ENCODE measurements around the gene ALK.

ALK gene

DNA sequence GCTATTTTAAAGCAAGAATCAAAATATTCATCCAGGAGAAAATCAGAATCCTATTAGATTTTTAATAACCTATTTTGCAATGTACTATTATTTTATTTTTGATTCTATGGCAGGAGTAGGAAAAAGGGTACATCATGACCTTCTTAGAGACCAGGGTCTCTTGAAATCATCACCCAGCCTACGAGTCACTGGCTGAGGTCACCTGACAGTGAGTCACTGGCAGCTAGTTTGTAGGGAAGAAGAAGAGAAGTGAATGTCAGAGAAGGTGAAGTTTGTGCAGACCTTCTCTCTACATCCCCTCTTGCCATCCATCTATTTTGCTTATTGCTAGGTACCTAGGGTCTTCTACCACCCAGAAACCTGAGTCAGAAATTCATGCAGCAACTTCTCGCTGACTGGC is 144.2 kb downstream of the ALK start:
- no peaks in the 10 kb centered on the region for H3K9me3 ChIP-seq
- H3K36me3 ChIP-seq = no peaks in the 10 kb centered on the region
- H3K27ac ChIP-seq = no peak overlapping the region
- no peak overlapping the region for H3K4me3 ChIP-seq (ENCODE audit: low read depth in 1 of 2, low read length in 1 of 2)
- H3K4me1 ChIP-seq (ENCODE audit: control insufficient read depth in 1 of 2, insufficient read depth in 1 of 2, low read depth in 1 of 2, low read length in 1 of 2) = no peaks in the 10 kb centered on the region
- TF ChIP-seq, protein P1, sequence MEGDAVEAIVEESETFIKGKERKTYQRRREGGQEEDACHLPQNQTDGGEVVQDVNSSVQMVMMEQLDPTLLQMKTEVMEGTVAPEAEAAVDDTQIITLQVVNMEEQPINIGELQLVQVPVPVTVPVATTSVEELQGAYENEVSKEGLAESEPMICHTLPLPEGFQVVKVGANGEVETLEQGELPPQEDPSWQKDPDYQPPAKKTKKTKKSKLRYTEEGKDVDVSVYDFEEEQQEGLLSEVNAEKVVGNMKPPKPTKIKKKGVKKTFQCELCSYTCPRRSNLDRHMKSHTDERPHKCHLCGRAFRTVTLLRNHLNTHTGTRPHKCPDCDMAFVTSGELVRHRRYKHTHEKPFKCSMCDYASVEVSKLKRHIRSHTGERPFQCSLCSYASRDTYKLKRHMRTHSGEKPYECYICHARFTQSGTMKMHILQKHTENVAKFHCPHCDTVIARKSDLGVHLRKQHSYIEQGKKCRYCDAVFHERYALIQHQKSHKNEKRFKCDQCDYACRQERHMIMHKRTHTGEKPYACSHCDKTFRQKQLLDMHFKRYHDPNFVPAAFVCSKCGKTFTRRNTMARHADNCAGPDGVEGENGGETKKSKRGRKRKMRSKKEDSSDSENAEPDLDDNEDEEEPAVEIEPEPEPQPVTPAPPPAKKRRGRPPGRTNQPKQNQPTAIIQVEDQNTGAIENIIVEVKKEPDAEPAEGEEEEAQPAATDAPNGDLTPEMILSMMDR (IDR thresholded peaks at IDR 0.05) = no peak
- H3K27me3 ChIP-seq = peaks cover 3% of the 10 kb centered on the region

DNA sequence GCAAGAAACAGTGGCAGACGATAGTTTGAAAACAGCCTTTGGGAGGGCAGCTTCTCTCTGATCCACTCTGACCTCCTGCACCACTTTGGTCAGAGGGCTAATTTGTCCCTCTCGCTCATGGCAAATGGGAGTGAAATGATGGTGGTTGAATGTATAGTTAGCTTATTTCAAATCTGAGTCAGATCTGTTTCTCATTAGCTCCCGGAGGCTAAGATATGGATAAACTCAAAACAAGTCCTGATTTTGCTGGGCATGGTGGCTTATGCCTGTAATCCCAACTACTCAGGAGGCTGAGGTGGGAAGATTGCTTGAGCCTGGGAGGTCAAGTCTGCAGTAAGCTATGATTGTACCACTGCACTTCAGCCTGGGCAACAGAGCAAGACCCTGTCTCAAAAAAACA is 145.0 kb downstream of the ALK start:
- TF ChIP-seq, protein P1 (IDR thresholded peaks at IDR 0.05) = no peak
- H3K4me3 ChIP-seq (ENCODE audit: low read depth in 1 of 2, low read length in 1 of 2) = no peak overlapping the region
- peaks cover 3% of the 10 kb centered on the region for H3K27me3 ChIP-seq
- no peaks in the 10 kb centered on the region for H3K36me3 ChIP-seq
- H3K27ac ChIP-seq = no peak overlapping the region
- no peaks in the 10 kb centered on the region for H3K9me3 ChIP-seq
- no peaks in the 10 kb centered on the region for H3K4me1 ChIP-seq (ENCODE audit: control insufficient read depth in 1 of 2, insufficient read depth in 1 of 2, low read depth in 1 of 2, low read length in 1 of 2)

DNA sequence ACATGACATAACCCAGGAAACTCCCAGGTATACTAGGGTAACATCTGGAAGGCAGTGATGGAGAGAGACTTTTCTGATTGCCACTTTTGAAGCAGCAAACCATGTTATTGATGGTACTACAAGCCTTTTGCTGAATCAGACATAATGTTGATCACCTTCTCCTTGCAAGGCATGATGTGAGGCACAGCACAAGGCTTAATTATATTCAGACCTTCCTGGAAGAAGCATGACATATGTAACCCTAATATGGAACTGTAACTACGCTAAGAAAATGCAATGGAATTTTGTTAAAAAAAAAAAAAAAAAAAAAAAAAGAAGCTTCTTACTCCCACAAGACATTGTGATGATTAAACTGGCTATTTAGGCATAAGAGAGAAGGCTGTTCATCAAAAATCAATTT is 145.4 kb downstream of the ALK start:
- Histone ChIP-seq H3K27me3 (peaks cover 3% of the 10 kb centered on the region), H3K9me3 (no peaks in the 10 kb centered on the region), H3K4me1 (ENCODE audit: control insufficient read depth in 1 of 2, insufficient read depth in 1 of 2, low read depth in 1 of 2, low read length in 1 of 2) (no peaks in the 10 kb centered on the region), H3K27ac (no peak overlapping the region), H3K4me3 (ENCODE audit: low read depth in 1 of 2, low read length in 1 of 2) (no peak overlapping the region), H3K36me3 (no peaks in the 10 kb centered on the region)
- TF ChIP-seq, protein P1 (IDR thresholded peaks at IDR 0.05) = no peak

- no peak overlapping the region for H3K4me3 ChIP-seq (ENCODE audit: low read depth in 1 of 2, low read length in 1 of 2)
- TF ChIP-seq, protein P1 (IDR thresholded peaks at IDR 0.05) = no peak
- no peaks in the 10 kb centered on the region for H3K9me3 ChIP-seq
- peaks cover 3% of the 10 kb centered on the region for H3K27me3 ChIP-seq
- no peak overlapping the region for H3K27ac ChIP-seq
- H3K4me1 ChIP-seq (ENCODE audit: control insufficient read depth in 1 of 2, insufficient read depth in 1 of 2, low read depth in 1 of 2, low read length in 1 of 2) = no peaks in the 10 kb centered on the region
- no peaks in the 10 kb centered on the region for H3K36me3 ChIP-seq
Observed at GRCh38 chr2:29774624-29775023, 146.8 kb downstream of the ALK start.

DNA sequence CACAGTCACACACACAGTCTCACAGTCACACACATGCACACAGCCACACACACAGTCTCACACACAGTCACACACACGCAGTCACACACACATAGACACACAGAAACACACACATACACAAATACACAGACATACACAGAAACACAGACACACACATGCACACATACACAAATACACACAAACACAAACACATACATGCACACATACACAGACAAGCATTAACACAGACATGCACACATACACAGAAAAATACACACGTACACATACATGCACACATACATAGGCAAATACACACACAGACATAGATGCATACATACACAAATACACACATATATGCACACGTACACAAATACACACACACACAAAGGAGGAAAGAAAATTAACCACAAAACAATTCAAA is 150.5 kb downstream of the ALK start:
- TF ChIP-seq, protein P1 (IDR thresholded peaks at IDR 0.05) = no peak
- Histone ChIP-seq H3K4me3 (ENCODE audit: low read depth in 1 of 2, low read length in 1 of 2) (no peak overlapping the region), H3K4me1 (ENCODE audit: control insufficient read depth in 1 of 2, insufficient read depth in 1 of 2, low read depth in 1 of 2, low read length in 1 of 2) (no peaks in the 10 kb centered on the region), H3K36me3 (no peaks in the 10 kb centered on the region), H3K9me3 (no peaks in the 10 kb centered on the region), H3K27me3 (peaks cover 3% of the 10 kb centered on the region), H3K27ac (no peak overlapping the region)

DNA sequence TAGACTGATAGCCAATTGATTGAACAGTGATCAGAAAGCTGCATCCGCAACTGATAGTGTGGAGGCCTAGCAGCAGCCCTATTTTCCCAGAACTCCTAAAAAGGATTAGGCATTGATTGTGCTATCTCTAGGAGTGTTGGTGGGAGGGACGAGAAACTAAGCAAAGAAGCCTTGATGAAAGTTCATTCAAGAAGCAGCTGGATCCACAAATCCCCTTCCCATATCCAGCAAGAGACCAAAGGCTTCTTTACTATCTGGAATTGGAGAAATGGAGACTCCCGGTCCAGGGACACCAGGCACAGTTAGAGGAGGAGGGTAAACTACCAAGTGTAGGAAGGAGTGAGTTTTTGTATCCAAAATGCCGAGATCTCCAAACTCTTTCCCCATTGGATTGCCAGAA is 151.5 kb downstream of the ALK start:
- Histone ChIP-seq H3K9me3 (no peaks in the 10 kb centered on the region), H3K4me1 (ENCODE audit: control insufficient read depth in 1 of 2, insufficient read depth in 1 of 2, low read depth in 1 of 2, low read length in 1 of 2) (no peaks in the 10 kb centered on the region)
- TF ChIP-seq, protein P1 (IDR thresholded peaks at IDR 0.05) = no peak

More for the DNA sequence above, 151.5 kb downstream of the ALK start:
- Histone ChIP-seq H3K36me3 (no peaks in the 10 kb centered on the region), H3K27ac (no peak overlapping the region), H3K27me3 (peaks cover 3% of the 10 kb centered on the region), H3K4me3 (ENCODE audit: low read depth in 1 of 2, low read length in 1 of 2) (no peak overlapping the region)
